ENCODE data around the gene PSMD3.

GRCh38 chr17:40004072-40004471, 23.5 kb downstream of the PSMD3 start:
- TF ChIP-seq CTCF (conservative IDR thresholded peaks at IDR 0.05; ENCODE audit: low read depth, low read length) (no peak), POLR2A (IDR thresholded peaks at IDR 0.05; ENCODE audit: low read depth, low read length) (no peak), MXI1 (IDR thresholded peaks at IDR 0.05; ENCODE audit: borderline replicate concordance, low read depth, low read length) (no peak), MAFK (IDR thresholded peaks at IDR 0.05; ENCODE audit: low read depth, low read length) (no peak)
